ENCODE data around the gene ARHGEF18.

DNA sequence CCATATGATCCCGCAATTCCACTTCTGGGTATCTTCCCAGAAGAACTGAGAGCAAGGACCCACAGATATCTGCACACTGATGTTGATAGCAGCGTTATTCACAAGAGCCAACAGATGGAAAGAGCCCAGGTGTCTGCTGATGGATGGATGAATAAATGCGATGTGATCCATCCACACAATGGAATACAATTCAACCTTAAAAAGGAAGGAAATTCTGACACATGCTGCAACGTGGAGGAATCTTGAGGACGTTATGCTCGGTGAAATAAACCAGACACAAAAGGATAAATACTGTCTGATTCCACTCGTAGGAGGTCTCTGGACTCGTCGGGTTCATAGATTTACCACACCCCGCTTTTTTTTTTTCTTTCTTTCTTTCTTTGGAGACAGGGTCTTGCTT is 21.8 kb downstream of the ARHGEF18 start:
- TF ChIP-seq, protein P1, sequence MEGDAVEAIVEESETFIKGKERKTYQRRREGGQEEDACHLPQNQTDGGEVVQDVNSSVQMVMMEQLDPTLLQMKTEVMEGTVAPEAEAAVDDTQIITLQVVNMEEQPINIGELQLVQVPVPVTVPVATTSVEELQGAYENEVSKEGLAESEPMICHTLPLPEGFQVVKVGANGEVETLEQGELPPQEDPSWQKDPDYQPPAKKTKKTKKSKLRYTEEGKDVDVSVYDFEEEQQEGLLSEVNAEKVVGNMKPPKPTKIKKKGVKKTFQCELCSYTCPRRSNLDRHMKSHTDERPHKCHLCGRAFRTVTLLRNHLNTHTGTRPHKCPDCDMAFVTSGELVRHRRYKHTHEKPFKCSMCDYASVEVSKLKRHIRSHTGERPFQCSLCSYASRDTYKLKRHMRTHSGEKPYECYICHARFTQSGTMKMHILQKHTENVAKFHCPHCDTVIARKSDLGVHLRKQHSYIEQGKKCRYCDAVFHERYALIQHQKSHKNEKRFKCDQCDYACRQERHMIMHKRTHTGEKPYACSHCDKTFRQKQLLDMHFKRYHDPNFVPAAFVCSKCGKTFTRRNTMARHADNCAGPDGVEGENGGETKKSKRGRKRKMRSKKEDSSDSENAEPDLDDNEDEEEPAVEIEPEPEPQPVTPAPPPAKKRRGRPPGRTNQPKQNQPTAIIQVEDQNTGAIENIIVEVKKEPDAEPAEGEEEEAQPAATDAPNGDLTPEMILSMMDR (conservative IDR thresholded peaks at IDR 0.05; ENCODE audit: low read depth in 2 of 2) = no peak
- no peak for TF ChIP-seq EZH2 (IDR thresholded peaks at IDR 0.05; ENCODE audit: low read depth, unreplicated experiment)
